ENCODE measurements around the gene GAD2.

The GAD2 gene

GRCh38 chr10:26291721-26292480, 75.3 kb downstream of the GAD2 start:
- H3K4me2 ChIP-seq, result no peak overlapping the region
- H3K9ac ChIP-seq, result no peak overlapping the region
- TF ChIP-seq CTCF (conservative IDR thresholded peaks at IDR 0.05; ENCODE audit: low read depth, low read length), result no peak
- no peaks in the 10 kb centered on the region for H3K79me2 ChIP-seq (ENCODE audit: insufficient read depth, low read depth)
- H3K36me3 ChIP-seq (ENCODE audit: insufficient read depth), result no peaks in the 10 kb centered on the region
- no peak overlapping the region for H2AFZ ChIP-seq (ENCODE audit: low read depth)
- no peaks in the 10 kb centered on the region for H3K4me1 ChIP-seq (ENCODE audit: low read depth, poor library complexity, severe bottlenecking)
- H4K20me1 ChIP-seq (ENCODE audit: insufficient read depth), result no peaks in the 10 kb centered on the region
- no peaks in the 10 kb centered on the region for H3K27me3 ChIP-seq (ENCODE audit: insufficient read depth, low read depth)
- no peak overlapping the region for H3K27ac ChIP-seq
- no peak overlapping the region for H3K4me3 ChIP-seq (IDR thresholded peaks at IDR 0.05; ENCODE audit: insufficient read depth, low read depth, low read length)

- Histone ChIP-seq H3K4me2 (no peak overlapping the region), H3K4me1 (ENCODE audit: low read depth, poor library complexity, severe bottlenecking) (no peaks in the 10 kb centered on the region), H3K79me2 (ENCODE audit: insufficient read depth, low read depth) (no peaks in the 10 kb centered on the region), H2AFZ (ENCODE audit: low read depth) (no peak overlapping the region), H3K27me3 (ENCODE audit: insufficient read depth, low read depth) (no peaks in the 10 kb centered on the region), H4K20me1 (ENCODE audit: insufficient read depth) (no peaks in the 10 kb centered on the region), H3K4me3 (IDR thresholded peaks at IDR 0.05; ENCODE audit: insufficient read depth, low read depth, low read length) (no peak overlapping the region), H3K36me3 (ENCODE audit: insufficient read depth) (no peaks in the 10 kb centered on the region), H3K9ac (no peak overlapping the region), H3K27ac (no peak overlapping the region)
- TF ChIP-seq CTCF (conservative IDR thresholded peaks at IDR 0.05; ENCODE audit: low read depth, low read length), result no peak
Observed at GRCh38 chr10:26296360-26296759, 79.8 kb downstream of the GAD2 start.

- Histone ChIP-seq H3K4me3 (IDR thresholded peaks at IDR 0.05; ENCODE audit: insufficient read depth, low read depth, low read length) (no peak overlapping the region), H3K9ac (no peak overlapping the region), H3K4me1 (ENCODE audit: low read depth, poor library complexity, severe bottlenecking) (no peaks in the 10 kb centered on the region), H3K27me3 (ENCODE audit: insufficient read depth, low read depth) (no peaks in the 10 kb centered on the region), H3K27ac (no peak overlapping the region), H4K20me1 (ENCODE audit: insufficient read depth) (no peaks in the 10 kb centered on the region), H3K4me2 (no peak overlapping the region), H2AFZ (ENCODE audit: low read depth) (no peak overlapping the region), H3K36me3 (ENCODE audit: insufficient read depth) (no peaks in the 10 kb centered on the region), H3K79me2 (ENCODE audit: insufficient read depth, low read depth) (no peaks in the 10 kb centered on the region)
- no peak for TF ChIP-seq CTCF (conservative IDR thresholded peaks at IDR 0.05; ENCODE audit: low read depth, low read length)
Observed at GRCh38 chr10:26300001-26300400, 83.4 kb downstream of the GAD2 start.

GRCh38 chr10:26303366-26303765, 86.8 kb downstream of the GAD2 start:
- Histone ChIP-seq H3K36me3 (ENCODE audit: insufficient read depth) (no peaks in the 10 kb centered on the region), H3K9ac (no peak overlapping the region), H3K27ac (no peak overlapping the region), H3K27me3 (ENCODE audit: insufficient read depth, low read depth) (no peaks in the 10 kb centered on the region), H3K4me3 (IDR thresholded peaks at IDR 0.05; ENCODE audit: insufficient read depth, low read depth, low read length) (no peak overlapping the region), H3K79me2 (ENCODE audit: insufficient read depth, low read depth) (no peaks in the 10 kb centered on the region), H3K4me2 (no peak overlapping the region), H3K4me1 (ENCODE audit: low read depth, poor library complexity, severe bottlenecking) (no peaks in the 10 kb centered on the region), H2AFZ (ENCODE audit: low read depth) (no peak overlapping the region), H4K20me1 (ENCODE audit: insufficient read depth) (no peaks in the 10 kb centered on the region)
- TF ChIP-seq CTCF (conservative IDR thresholded peaks at IDR 0.05; ENCODE audit: low read depth, low read length), result no peak
